ENCODE data around the gene ASB3. TPM values are rescaled to one million over a fixed set of nuclear protein-coding genes. Genes with fewer than 3 reads are reported as not detected.

Gene ASB3
- total and polyA plus RNA-seq, 9 of the 15 experiments (the other 6 are each of a cell fraction or from before 2014, with no cell fraction given): 13.6 to 35.3 (median 18.7) TPM

- TF ChIP-seq SRF (CRISPR knock-in tag; IDR thresholded peaks at IDR 0.05) (no peak), DEAF1 (CRISPR knock-in tag; IDR thresholded peaks at IDR 0.05) (no peak), NFYB (IDR thresholded peaks at IDR 0.05; ENCODE audit: extremely low read depth, insufficient read length) (no peak), BHLHE40 (IDR thresholded peaks at IDR 0.05; ENCODE audit: low read length) (no peak), KDM4B (IDR thresholded peaks at IDR 0.05; ENCODE audit: borderline replicate concordance in 2 of 2, low read depth in 1 of 2) (no peak), MECOM (CRISPR knock-in tag; IDR thresholded peaks at IDR 0.05) (no peak), MLLT1 (IDR thresholded peaks at IDR 0.05) (0 out of 4 replicates have a peak, but pooled peaks of 1 of the 2 experiments have one; percentile 40), NFE2 (IDR thresholded peaks at IDR 0.05; ENCODE audit: low read depth) (peak; percentile 54), EGR1 (conservative IDR thresholded peaks at IDR 0.05) (no peak), ZNF197 (CRISPR knock-in tag; IDR thresholded peaks at IDR 0.05; ENCODE audit: low read depth) (no peak), ARNT (IDR thresholded peaks at IDR 0.05) (no peak), THAP12 (CRISPR knock-in tag; IDR thresholded peaks at IDR 0.05) (no peak), ETS2 (tag; IDR thresholded peaks at IDR 0.05; ENCODE audit: borderline replicate concordance, poor library complexity, severe bottlenecking) (no peak), CXXC5 (CRISPR knock-in tag; IDR thresholded peaks at IDR 0.05) (peak; percentile 57), GABPA (tag; conservative IDR thresholded peaks at IDR 0.05; ENCODE audit: low read depth) (no peak), MCM5 (IDR thresholded peaks at IDR 0.05; ENCODE audit: low read depth) (no peak), SMAD2 (IDR thresholded peaks at IDR 0.05; ENCODE audit: low read depth, low read length) (no peak), RAD51 (IDR thresholded peaks at IDR 0.05; ENCODE audit: borderline replicate concordance, low read depth) (no peak)
These were observed 17.3 kb downstream of the ASB3 start (continued) for GRCh38 chr2:53769318-53769945.
